CD4-positive, alpha-beta T cell treated with Interleukin-4 for 4 hours (primary cell): ENCODE results near the gene OSBPL7.
"Not testable (repeated sequence)": the region's sequence is repeated elsewhere in the genome, so short reads cannot be mapped to it uniquely, and the experiment has no call there.

ENCODE experiments used
- DNase-seq: peaks from one replicate; pipeline ENCODE4 v3.0.0-alpha.2; 2020

The OSBPL7 gene

DNA sequence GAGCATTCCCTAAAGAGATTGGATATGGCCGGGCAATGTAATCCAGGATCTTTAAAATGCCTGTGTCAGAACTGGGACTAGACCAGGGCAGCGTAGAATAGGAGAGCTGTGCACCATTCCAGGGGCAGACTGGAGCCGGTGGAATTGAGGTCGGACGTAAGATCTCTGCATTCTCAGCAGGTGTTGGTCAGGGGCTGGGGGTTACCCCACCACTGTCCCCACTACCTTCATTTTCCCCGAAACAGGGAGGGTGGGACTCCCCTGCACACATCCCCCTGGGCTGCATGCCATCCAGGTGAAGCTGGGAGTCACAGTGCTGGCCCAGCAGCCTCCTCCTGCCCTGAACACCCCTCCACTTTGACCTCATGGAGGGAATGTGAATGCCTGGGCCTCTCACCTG is 17.8 kb downstream of the OSBPL7 start:
- DNase-seq: no peak

DNA sequence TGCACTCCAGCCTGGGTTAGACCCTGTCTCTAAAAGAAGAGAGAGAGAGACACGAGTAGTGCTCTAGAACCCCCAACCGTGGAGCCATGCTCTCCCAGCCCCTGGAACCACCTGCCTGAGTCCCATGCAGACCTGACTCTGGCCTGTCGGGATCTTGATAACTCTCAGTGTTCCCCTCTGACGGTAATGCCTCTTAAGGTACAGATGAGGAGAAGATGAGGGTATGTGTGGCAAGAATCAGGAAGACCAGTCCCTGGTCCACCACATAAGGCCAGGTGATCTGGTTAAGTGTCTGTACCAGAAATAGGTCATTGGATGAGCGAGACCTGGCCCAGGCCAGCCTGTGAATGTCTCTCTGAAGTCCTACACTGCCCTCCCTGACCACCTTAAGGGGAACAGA is 18.4 kb downstream of the OSBPL7 start:
- DNase-seq: no peak

DNA sequence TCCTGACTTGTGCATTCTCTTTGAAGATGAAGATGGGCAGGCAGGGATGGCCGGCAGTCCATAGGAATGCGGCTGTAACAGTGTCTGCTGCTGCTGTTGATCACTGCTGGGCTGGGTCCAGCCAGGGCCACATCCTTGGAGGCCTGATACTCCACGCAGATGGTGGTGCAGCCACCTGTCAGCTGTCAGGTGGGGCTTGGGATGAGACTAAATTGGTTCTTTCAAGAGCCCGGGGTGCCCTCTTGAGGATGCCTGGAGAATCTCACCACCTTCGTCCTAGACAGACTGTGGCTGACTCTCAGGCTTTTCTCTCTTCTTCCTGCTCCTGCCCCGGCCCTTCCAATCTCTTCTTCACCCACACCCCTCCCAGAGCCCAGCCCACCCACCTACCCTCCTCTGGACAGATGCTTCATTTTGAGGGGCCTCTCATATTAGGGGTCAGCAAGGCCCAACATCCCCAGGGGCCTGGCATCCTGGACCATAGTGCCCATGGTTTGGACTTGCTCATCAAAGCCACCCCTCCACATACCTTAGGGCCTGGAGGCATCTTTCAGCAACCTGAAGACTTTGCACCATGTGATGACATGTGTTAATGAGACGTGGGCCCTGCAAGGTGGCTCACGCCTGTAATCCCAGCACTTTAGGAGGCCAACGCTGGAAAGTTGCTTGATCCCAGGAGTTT is 19.1 kb downstream of the OSBPL7 start:
- DNase-seq: peak; percentile 63

DNA sequence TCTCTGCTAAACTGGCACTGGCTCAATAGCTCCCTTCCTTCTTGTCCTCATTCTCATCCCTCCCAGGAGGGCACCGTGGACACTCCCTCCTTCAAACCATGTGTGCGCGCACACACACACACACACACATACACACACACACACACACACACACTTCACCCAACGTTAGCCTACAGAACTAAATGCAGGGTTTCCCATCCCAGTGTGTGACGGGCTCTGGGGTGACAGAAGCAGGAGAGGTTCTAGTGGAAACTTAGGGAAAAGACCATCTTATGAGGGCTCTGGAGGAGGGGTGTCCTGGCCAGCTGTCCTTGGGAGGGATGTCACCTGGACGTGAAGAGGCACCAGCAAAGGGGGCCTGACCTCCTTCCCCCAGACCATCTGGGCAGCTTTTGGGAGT is 19.7 kb downstream of the OSBPL7 start:
- no peak for DNase-seq

DNA sequence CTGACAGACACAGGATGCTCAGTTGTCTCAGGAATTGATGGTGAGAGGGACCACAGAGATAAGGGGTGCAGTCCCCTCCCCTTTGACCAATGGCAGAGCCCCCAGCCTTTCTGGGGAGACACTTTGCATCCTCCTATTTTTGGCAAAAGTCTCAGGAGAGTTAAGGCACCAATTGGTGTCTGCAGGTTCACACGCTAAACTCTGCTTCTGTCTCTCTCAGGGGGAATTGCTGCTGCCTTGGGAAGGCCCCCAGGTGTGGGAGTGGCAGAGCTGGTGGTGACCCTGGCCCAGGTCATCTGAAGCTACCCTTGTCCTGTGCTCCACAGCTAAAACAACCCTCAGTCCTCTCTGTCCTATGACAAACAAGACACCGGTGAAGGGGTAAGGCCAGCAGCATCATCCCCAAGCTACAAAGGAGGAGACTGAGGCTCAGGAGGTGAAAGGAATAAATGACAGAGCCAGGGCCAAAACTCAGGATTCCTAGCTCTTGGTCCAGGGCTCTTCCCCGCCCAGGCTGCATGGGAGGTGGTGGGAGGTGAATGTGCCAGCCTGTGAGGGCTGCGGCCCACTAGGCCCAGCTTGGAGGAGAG is 20.3 kb downstream of the OSBPL7 start:
- DNase-seq: no peak

DNA sequence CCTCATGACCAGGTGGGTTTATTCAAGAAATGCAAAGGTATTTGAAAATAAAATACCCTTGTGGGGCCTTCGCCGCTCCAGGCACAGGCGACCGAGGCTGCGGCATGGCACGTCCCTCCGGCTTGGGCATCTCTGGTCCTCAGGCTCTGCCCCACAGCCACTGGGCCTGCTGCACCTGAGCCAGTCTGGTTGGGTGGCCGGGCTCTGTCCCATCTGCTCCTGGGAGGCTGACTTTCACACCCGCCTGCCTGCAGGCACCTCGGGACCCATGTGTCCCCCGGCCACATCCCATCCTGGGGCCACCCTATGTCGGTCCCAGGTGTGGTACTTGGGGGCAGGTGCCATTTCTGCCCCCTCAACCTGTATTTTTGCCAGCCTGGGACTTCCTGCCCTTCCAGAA is 20.9 kb downstream of the OSBPL7 start:
- no peak for DNase-seq

DNA sequence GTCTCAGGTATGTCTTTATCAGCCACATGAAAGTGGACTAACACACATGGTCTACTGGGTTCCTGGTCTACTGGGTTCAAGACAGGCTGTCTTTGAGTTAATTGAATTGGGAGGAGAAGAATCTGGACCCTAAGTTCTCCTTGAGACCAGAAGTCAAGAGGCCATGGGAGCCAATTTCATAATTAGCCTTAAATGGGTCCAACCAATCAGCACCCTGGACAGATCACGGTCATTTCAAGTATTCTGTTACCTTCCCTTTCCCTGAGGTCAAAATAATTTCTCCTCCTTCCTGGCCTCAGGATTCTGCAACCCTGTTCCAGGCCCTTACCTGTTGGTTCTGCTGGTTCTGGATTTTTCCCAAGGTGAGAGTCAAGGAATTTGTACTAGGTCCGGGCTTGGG is 23.8 kb downstream of the OSBPL7 start:
- DNase-seq: no peak

DNA sequence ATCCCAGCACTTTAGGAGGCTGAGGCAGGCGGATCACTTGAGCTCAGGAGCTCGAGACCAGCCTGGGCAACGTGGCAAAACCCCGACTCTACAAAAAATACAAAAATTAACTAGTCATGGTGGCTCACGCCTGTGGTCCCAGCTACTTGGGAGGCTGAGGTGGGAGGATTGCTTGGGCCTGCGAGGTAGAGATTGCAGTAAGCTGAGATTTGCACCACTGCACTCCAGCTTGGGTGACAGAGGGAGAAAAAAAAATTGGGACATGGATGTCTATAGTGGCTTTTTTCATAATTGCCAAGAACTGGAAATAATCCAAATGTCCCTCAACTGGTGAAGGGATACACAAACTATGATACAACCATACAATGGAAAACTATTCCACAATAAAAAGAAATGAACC is 28.6 kb downstream of the OSBPL7 start:
- no peak for DNase-seq

DNA sequence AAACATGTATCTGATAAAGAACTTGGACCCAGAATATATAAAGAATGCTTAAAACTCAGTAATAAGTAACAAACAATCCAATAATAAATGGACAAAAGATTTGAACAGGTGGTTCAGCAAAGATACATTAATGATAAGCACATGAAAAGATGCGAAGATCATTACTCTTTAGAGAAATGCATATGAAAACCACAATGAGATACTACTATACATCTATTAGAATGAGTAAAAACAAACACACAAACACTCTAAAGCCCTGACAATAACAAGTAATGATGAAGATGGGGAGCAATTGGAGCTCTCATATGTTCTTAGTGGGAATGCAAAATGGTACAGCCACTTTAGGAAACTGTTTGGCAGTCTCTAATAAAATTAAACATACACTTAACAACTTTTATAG is 29.1 kb downstream of the OSBPL7 start:
- no peak for DNase-seq

DNA sequence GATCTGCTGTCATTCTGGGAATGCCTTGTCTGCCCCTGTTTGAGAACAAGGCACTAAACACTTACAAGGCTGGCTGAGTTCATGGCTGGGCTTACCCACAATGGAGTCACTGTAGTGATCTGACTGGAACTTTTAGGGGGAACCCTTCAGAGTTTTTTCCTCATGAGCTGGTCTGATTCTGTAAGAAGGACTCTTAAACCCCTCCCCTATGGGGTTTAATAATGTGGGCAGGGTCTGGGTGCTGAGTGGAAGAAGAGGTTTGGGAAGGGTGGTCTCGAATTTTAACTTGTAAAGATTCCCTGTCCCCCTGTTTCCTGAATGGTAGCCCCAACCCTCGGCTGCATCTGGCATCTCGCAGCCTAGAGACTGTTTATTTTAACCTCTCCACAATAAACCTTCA is 30.6 kb downstream of the OSBPL7 start:
- no peak for DNase-seq

DNA sequence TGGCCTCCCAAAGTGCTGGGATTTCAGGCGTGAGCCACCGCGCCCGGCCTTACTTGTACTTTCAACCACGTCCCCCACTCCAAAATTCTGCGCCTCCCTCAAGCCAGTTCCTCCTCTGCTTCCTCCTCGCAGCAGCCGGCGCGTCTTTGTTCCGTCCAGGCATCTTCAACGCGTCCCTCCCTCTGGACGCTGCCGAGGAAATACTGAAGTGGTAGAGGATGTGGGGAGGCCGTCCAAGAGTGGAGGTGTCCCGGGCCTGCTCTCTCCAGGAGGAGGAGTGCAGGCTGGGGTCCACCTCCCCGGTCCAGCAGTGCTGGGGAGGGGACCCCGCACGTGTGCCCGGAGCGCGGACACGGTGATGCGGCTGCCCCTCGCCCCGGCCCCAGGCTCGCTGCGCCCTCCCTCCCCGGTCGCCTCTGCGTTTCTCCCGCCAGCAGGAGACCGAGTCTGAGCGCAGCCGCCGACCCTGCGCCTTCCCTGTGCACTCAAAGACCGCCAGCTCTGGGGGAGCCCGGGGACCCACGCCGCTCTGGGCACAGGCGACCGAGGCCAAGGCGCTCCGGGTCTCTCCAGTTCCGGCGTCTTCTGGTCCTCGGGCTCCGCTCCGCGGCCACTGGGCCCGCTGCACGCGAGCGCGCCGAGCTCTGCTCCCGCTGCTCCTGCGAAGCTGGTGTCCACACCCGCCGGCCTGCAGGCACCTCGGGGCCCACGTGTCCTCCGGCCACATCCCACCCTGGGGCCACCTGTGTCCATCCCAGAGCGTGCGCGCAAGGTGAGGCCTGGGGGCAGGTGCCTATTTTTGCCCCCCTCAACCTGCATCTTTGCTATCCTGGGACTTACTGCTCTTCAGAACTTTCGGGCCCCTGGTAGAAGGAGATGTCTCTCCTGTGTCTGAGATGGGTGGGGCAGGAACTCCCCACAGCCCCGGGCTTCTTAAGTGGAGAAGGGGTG is 31.7 kb downstream of the OSBPL7 start:
- DNase-seq: peak; percentile 42

DNA sequence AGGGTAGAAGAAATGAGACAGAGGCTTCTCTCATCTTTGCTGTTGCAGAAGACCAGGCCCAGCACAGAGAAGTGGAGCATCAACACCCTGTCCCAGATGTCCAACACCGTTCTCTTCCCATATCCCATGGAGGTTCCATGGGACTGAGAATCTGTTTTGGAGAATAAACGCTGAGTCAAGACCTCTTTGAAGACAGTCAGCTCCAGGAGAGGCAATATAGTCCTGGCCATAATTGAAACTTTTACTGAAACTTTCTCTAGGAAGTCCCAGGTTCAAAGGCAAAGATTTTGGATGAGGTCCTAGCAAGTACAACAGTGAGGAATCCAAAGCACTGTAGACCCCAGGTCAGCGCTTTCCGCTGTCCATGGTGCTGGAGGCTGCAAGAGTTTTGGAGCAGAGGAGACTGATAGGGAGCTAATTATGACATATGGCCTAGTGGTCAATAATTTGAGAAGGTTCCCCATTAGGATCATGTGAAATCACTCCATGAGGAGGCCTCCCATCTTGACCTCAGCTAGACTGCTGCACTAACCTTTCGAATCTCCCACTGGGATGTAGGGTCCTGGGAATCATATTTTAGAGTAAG is 36.0 kb downstream of the OSBPL7 start:
- DNase-seq: no peak

DNA sequence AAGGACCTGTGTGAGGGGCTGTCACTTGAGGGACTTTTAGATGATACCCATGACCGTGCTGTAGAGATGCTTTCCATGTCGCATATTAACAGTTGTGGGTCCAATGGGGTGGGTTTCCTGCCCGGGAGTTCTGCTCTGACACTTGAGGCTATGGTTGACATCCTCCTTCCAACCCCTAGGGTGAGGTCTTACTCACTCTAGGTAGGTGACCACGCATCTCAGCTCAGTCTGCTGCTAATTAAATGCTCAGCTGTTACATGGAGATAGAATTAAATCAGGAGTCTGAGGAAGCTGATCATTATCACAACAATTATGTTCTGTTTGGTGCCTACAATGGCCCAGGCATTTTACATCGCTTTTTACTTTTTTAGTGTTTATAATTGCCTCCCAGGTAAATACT is 40.2 kb downstream of the OSBPL7 start:
- no peak for DNase-seq

DNA sequence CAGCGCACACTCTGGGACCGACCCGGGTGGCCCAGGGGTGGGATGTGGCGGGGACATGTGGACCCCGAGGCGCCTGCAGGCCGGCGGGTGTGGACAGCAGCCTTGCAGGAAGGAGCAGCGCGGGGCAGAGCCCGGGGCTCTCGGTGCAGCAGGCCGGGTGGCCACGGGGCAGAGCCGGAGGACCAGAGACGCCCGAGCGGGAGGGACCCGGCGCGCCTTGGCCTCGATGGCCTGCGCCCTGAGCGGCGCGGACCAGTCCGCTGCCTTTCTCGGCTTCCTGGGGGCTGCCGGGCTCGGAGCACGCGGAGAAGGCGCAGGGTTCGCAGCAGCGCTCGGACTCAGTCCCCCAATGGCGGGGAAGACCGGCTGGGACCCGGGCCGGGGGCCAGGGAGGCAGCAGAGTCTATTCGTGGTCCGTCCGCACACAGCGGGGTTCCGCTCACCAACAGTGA is 43.4 kb downstream of the OSBPL7 start:
- DNase-seq: no peak

DNA sequence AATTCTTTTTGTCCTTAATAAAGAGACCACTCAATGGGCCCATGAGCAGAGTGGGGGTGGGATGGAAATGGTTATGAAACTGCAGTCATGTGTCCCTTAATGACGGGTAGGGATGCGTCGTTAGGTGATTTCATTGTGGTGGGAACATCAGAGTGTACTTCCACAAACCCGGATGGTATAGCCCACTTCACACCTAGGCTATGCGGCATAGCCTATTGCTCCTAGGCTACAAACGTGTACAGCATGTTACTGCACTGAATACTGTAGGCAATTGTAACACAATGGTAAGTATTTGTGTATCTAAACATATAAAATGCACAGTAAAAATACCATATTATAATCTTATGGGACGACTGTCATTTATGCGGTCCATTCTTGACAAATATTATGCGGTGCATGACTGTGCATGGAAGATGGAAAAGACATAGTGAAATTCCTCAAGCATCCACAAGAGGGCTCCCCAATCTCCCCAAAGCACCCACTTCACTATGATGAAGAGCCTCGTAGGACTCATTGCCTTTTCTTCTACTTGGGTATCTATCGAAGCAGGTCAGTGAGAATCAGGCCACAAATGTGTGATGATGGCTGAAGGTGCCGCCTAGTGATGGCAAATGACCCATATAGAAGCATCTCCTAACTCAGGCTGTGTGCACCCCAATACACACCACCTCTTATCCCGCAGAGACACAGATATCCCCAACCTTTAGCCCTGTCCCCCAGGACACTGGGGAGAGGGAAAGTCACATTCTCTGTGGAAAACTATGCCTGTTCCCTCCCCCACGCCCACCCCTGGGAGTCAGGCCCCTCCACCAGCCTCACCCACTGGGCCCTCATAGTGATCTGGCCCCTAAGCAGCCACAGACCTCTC is 45.0 kb downstream of the OSBPL7 start:
- DNase-seq: peak; percentile 68

DNA sequence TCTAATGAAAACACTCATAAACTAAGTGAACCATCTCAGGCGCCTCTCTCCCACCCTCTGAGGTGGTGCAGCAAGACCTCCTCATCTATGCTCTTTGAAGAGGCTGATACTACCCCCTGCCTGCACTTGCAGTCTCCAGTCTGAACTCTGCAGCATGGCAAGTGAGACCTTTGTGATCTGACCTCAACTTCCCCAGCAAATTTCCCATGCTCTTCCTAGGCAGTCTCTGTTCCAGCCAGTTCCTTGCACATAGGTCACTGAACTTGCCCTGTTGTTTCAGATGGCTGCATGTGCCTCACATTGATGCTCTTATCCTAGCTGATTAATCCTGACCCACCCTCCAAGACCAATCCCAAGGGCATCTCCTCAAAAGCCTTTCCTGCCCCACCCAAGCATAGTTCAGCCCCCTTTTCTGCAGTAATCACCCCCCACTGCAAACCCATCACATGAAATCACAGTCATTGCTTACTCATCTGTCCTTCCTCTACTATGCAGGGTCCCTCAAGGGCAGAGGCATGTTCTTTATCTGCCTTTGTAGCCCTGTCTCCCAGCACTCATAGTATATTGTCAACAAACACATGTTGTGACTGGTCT is 46.5 kb downstream of the OSBPL7 start:
- no peak for DNase-seq

DNA sequence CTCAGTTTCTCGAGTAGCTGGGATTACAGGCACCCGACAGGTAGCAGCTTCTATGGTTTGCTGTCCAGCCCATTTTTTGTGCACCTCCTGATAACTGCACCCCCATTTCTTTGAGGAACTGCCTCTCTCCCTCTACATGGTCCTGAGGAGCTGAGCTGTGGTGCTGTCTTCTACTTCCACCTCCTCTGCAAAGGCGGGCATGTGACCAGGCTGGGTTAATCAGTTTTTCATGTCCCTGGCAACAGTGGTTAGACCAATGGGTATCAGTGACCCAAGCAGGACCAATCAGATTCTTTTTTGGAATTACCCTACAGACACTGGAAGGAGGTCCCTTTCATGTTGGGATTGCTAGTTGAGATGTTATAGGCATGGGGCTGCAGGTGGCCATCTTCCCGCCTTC is 47.3 kb downstream of the OSBPL7 start:
- DNase-seq: no peak

DNA sequence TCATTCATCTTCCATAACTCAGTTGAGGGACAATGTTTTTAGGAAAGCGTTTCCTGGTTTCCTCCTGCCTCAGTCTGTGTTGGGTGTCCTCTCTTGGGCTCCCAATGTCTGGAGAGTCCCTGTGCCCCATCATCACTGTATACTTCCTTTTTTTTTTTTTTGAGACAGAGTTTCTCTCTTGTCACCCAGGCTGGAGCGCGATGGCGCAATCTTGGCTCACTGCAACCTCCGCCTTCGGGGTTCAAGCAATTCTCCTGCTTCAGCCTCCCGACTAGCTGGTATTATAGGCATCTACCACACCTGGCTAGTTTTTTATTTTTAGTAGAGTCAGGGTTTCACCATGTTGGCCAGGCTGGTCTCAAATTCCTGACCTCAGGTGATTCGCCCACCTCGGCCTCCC is 47.9 kb downstream of the OSBPL7 start:
- not testable (repeated sequence) for DNase-seq

DNA sequence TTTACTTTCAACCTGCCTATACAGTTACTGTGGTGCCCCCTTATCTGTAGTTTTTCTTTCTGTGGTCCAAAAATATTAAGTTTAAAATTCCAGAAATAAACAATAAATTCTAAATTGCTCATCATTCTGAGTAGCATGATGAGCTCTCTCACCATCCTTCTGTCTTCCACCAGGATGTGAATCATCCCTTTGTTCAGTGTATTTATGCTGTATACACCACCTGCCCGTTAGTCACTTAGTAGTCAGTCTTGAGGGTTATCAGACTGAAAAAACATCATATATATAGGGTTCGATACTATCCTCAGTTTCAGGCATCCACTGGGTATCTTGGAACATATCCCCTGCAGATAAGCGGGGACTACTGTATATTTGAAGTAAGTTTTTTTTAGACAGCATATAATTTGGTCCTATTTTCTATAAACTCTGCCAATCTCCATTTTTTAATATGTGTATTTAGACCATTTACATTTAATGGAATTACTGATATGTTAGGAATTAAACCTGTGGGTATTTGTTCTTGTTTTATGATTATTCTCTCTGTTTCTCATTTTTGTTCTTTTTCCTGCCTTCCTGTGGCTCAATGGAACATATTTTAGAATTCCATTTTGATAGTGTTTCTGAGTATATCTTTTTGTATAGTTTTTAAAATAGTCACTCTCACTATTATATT is 57.5 kb downstream of the OSBPL7 start:
- DNase-seq: peak; percentile 19

DNA sequence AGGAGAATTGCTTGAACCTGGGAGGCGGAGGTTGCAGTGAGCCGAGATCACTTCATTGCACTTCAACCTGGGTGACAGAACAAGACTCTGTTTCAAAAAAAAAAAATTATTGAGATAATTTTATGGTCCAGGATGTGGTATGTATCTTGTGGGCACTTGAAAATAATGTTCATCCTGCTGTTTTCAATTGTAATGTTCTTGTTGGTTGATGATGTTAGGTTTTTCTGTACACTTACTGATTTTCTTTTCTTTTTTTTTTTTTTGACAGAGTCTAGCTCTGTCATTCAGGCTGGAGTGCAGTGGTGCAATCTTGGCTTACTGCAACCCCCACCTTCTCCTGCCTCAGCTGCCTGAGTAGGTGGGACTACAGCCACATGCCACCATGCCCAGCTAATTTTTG is 58.9 kb downstream of the OSBPL7 start:
- DNase-seq: peak; percentile 22

DNA sequence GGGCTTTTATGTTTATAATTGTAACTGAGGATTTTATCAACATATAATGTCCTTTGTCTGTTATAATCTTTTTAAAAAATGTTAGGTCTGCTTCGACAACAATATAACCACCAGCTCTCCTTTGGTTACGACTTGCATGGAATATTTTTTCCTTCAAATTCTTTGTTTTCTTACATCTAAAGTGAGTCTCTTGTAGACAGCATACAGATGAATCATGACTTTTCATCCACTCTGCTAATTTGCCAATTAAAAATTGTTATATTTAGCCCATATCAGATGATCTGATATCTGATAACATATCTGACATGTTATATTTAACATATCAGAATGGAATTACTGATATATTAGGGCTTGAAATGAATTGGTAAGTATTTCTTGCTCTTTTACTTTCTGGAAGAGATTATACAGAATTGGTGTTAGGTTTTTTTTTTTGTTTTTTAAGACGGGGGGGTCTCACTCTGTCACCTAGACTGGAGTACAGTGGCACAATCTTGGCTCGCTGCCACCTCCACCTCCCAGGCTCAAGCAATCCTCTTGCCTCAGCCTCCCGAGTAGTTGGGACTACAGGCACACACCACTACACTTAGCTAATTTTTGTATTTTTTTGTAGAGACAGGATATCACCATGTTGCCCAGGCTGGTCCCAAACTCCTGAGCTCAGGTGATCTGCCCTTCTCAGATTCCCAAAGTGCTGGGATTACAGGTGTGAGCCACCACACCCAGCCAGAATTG is 61.0 kb downstream of the OSBPL7 start:
- no peak for DNase-seq
